ENCODE data around the gene MC5R. TPM values are rescaled to one million over a fixed set of nuclear protein-coding genes. Genes with fewer than 3 reads are reported as not detected.
A peak's percentile ranks its signal among the peaks of the same experiment; 100 is the strongest.

MC5R gene
- total and polyA plus RNA-seq, 11 donors, result not detected

DNA sequence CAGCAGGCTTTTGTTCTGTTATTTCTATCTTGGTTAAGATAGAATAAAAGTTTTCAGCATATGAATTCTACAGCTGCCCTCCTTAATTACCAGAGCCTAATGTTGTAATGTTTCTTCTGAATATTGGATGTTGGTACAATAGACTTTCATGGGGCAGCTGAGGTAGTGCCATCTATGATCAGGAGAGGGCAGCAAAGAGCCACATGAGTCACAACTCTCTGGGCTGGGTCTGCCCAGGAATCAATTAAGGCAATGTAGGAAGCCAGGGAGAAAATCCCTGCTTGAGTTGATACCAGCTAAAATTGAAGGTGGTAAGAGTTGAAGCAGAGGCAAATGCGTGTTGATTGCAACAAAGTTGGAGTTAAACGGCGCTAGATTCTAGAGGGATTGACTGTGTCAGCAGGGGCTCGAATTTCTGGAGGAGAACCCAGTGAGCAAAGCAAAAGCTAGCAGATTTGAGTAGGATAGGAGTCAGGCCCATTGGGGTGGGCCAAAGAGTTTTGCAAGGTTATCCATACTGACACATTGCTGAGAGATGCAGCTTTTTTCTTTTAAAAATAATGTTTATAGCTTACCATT, 10.6 kb upstream of the MC5R start:
- DNase-seq, result peak in 4 of 5 donors; percentile 26 to 54 (median 38)
- H3K4me3 ChIP-seq, result no peak overlapping the region
- WGBS, 4 donors, result 24 to 27% (median 25%) methylated on average over 4 of the region's 4 CpGs
- no peaks in the 10 kb centered on the region for H3K9me3 ChIP-seq
- H3K27me3 ChIP-seq, result peaks cover 0 to 8% (median 0%) of the 10 kb centered on the region in 9 donors
- peak; percentile 46 to 87 (median 80) for ATAC-seq
- no peaks in the 10 kb centered on the region for H3K36me3 ChIP-seq
- H3K27ac ChIP-seq, result no peak overlapping the region
- H3K4me1 ChIP-seq, result no peaks in the 10 kb centered on the region
- intact Hi-C loops (cut with DNase I), result no loop called here
- no peak for TF ChIP-seq POLR2A (IDR thresholded peaks at IDR 0.05)
- TF ChIP-seq, protein P1, sequence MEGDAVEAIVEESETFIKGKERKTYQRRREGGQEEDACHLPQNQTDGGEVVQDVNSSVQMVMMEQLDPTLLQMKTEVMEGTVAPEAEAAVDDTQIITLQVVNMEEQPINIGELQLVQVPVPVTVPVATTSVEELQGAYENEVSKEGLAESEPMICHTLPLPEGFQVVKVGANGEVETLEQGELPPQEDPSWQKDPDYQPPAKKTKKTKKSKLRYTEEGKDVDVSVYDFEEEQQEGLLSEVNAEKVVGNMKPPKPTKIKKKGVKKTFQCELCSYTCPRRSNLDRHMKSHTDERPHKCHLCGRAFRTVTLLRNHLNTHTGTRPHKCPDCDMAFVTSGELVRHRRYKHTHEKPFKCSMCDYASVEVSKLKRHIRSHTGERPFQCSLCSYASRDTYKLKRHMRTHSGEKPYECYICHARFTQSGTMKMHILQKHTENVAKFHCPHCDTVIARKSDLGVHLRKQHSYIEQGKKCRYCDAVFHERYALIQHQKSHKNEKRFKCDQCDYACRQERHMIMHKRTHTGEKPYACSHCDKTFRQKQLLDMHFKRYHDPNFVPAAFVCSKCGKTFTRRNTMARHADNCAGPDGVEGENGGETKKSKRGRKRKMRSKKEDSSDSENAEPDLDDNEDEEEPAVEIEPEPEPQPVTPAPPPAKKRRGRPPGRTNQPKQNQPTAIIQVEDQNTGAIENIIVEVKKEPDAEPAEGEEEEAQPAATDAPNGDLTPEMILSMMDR (IDR thresholded peaks at IDR 0.05), result peak; percentile 72 to 86 (median 82)

DNA sequence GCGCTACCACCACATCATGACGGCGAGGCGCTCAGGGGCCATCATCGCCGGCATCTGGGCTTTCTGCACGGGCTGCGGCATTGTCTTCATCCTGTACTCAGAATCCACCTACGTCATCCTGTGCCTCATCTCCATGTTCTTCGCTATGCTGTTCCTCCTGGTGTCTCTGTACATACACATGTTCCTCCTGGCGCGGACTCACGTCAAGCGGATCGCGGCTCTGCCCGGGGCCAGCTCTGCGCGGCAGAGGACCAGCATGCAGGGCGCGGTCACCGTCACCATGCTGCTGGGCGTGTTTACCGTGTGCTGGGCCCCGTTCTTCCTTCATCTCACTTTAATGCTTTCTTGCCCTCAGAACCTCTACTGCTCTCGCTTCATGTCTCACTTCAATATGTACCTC, 2.3 kb downstream of the MC5R start:
- no peak for ATAC-seq
- Histone ChIP-seq H3K27ac (no peak overlapping the region), H3K27me3 (peaks cover 6 to 54% (median 18%) of the 10 kb centered on the region in 9 donors), H3K4me1 (peaks cover 0 to 7% (median 1%) of the 10 kb centered on the region in 12 donors), H3K36me3 (no peaks in the 10 kb centered on the region), H3K9me3 (no peaks in the 10 kb centered on the region), H3K4me3 (no peak overlapping the region)
- intact Hi-C loops (cut with DNase I), result loop anchor here in 3 of 10 donors (5.0 to 10.0 kb wide), 3 partner anchors 259 to 569 kb away; no protein-coding TSS in a partner anchor
- TF ChIP-seq POLR2A (IDR thresholded peaks at IDR 0.05), result no peak
- TF ChIP-seq, protein P1 (IDR thresholded peaks at IDR 0.05), result no peak
- DNase-seq, result no peak
- 93 to 96% (median 94%) methylated on average over 26 of the region's 26 CpGs for WGBS, 4 donors

DNA sequence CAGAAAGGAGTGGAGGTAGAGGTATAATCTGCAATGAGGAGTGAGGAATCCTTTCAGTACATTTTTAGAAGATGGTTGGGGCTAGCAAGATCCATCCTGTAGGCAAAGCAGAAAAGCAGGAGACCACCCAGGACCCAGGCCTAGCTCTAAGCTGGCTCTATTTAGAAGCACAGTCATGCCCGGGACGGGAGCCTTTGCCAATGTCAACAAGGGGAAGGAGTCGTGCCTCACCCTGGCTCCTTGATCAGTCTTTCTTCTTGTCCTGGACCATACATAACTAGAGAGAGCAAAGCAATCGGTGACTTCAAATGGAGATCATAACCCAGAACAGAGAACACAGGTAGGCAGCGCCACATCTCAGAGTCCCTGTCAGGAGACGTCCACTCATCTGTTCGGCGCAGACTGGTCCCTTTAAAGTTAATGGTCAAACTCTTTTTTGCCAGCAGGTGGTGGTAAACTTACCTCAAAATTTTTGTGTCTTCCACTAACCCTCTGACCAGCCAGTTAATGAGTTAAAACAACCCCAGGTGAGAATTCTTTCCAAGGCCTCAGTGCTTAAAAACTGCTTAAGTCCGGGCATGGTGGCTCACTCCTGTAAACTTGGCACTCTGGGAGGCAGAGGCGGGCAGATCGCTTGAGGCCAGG, 8.0 kb downstream of the MC5R start:
- DNase-seq (no peak), ATAC-seq (no peak)
- Histone ChIP-seq H3K27ac (no peak overlapping the region), H3K27me3 (peaks cover 0 to 49% (median 7%) of the 10 kb centered on the region in 9 donors), H3K4me3 (no peak overlapping the region), H3K4me1 (no peaks in the 10 kb centered on the region), H3K36me3 (no peaks in the 10 kb centered on the region), H3K9me3 (no peaks in the 10 kb centered on the region)
- intact Hi-C loops (cut with DNase I), result loop anchor here in 2 of 10 donors (10.0 kb wide), 2 partner anchors 63 to 563 kb away; no protein-coding TSS in a partner anchor
- WGBS, 4 donors, result 64 to 77% (median 71%) methylated on average over 11 of the region's 11 CpGs
- TF ChIP-seq, protein P1 (IDR thresholded peaks at IDR 0.05), result peak in 1 of 12 donors; percentile 22
- TF ChIP-seq POLR2A (IDR thresholded peaks at IDR 0.05), result no peak

DNA sequence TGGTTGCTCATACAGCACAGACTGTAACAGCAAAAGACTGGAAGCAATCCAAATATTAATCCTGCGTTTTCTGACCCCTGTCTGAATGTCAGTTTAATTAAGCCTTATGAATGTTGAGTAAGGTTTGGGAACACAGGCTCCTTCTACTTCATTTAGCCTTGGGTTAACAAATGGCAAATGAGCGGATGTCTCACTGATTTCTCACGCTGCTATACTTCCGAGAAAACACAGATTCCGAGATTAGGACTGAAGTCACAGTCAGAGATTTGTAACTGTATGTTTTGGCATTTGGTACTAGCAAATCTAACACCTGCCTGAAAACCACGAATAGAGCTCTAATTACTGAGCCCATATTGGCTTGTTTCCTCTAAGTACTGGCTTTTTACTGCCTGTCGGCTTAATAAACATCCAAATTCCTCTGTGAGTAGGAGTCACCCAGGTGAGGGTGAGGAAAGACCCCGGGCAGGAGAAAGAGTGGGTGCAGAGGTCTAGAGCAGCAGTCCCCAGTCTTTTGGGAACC, 10.6 kb downstream of the MC5R start:
- Histone ChIP-seq H3K4me3 (no peak overlapping the region), H3K27ac (no peak overlapping the region), H3K9me3 (no peaks in the 10 kb centered on the region), H3K4me1 (no peaks in the 10 kb centered on the region), H3K27me3 (peaks cover 0 to 30% (median 7%) of the 10 kb centered on the region in 9 donors), H3K36me3 (no peaks in the 10 kb centered on the region)
- WGBS, 4 donors, result 62 to 70% (median 68%) methylated on average over 8 of the region's 8 CpGs
- TF ChIP-seq, protein P1 (IDR thresholded peaks at IDR 0.05), result no peak
- TF ChIP-seq POLR2A (IDR thresholded peaks at IDR 0.05), result no peak
- intact Hi-C loops (cut with DNase I), result loop anchor here in 2 of 10 donors (10.0 kb wide), 2 partner anchors 60 to 560 kb away; no protein-coding TSS in a partner anchor
- ATAC-seq (no peak), DNase-seq (no peak)

Measured in heart left ventricle (tissue), 16 donors.